GM12878 (cell line): ENCODE measurements around the gene EVA1A. TPM values are rescaled to one million over a fixed set of nuclear protein-coding genes. Genes with fewer than 3 reads are reported as not detected.

Experiments
- ATAC-seq: fragments of 200-7000 bp; cut with Tn5 transposase; 3 replicates; pipeline ENCODE4 v1.9.1; 2020; ENCODE audit warnings: mild to moderate bottlenecking, moderate library complexity
- BruUV-seq: library from RNA; stranded (reverse); fragments of 400-500 nt; replicated peaks from 2 replicates; lab custom pipeline; 2021; lab: Mats Ljungman, UMichigan
- CTCF ChIA-PET: fragments of 300-600 bp; sonication (Branson Sonifier 250); formaldehyde crosslinking; extraction: SDS; loops from one replicate; lab custom pipeline; 2021; ENCODE audit warnings: inconsistent platforms; lab: Yijun Ruan, JAX
- POLR2A ChIA-PET: fragments of 350-600 bp; formaldehyde crosslinking; extraction: SDS; loops from one replicate; lab custom pipeline; 2021; ENCODE audit warnings: inconsistent platforms; lab: Charles Lee
- RAD21 ChIA-PET: fragments of 300-600 bp; sonication (Branson Sonifier 250); formaldehyde crosslinking; loops from one replicate; lab custom pipeline; 2023; ENCODE audit warnings: antibody characterized with exemption; ENCODE audit not compliant: unreplicated experiment; lab: Charles Lee
- SMC1A ChIA-PET: fragments of 300-600 bp; sonication (Branson Sonifier 250); formaldehyde crosslinking; loops from one replicate; lab custom pipeline; 2023; ENCODE audit not compliant: unreplicated experiment, uncharacterized antibody; lab: Charles Lee
- DNase-seq: peaks from one replicate; pipeline ENCODE4 v3.0.0-alpha.2; 2011; ENCODE audit warnings: low read depth, low spot score
- FAIRE-seq: peaks from 3 replicates; lab custom pipeline; 2011; peaks lifted over from hg19 to GRCh38; lab: Jason Lieb, UNC
- H2AFZ ChIP-seq: 2 replicates; pipeline ENCODE4 v1.6.0; 2011; ENCODE audit warnings: low read depth, low read length, control low read depth; ENCODE audit not compliant: control insufficient read depth
- H3K27ac ChIP-seq: 2 replicates; pipeline ENCODE4 v1.5.1; 2011; ENCODE audit warnings: control low read depth; ENCODE audit not compliant: control insufficient read depth, insufficient read depth
- H3K27me3 ChIP-seq, 2 experiments: replicated peaks in 1 of 2; 2 replicates each; pipeline versions ENCODE4 v1.6.0 to v1.6.1; 2011; ENCODE audit warnings: low read length in 1 of 2; ENCODE audit not compliant: control insufficient read depth in 2 of 2, insufficient read depth in 2 of 2
- H3K36me3 ChIP-seq, 2 experiments: 2 replicates each; pipeline ENCODE4 v1.5.1; 2011; ENCODE audit warnings: low read length in 1 of 2; ENCODE audit not compliant: control insufficient read depth in 2 of 2, insufficient read depth in 2 of 2
- H3K4me1 ChIP-seq: 2 replicates; pipeline ENCODE4 v1.6.1; 2011; ENCODE audit warnings: mild to moderate bottlenecking, low read length, moderate library complexity, mixed read lengths; ENCODE audit not compliant: control insufficient read depth, insufficient read depth
- H3K4me2 ChIP-seq: 2 replicates; pipeline ENCODE4 v1.6.0; 2011; ENCODE audit warnings: control low read depth; ENCODE audit not compliant: control insufficient read depth, insufficient read depth
- H3K4me3 ChIP-seq: fragments of 200-600 bp; sonication (generic); 2 replicates; pipeline ENCODE4 v1.5.1; 2016
- H3K79me2 ChIP-seq: 2 replicates; pipeline ENCODE4 v1.6.0; 2011; ENCODE audit warnings: low read length; ENCODE audit not compliant: control insufficient read depth, insufficient read depth
- H3K9ac ChIP-seq: 2 replicates; pipeline ENCODE4 v1.8.0; 2011; ENCODE audit warnings: low read length, control low read depth, mixed read lengths; ENCODE audit not compliant: control insufficient read depth, insufficient read depth
- H3K9me3 ChIP-seq: replicated peaks from 3 replicates; pipeline ENCODE4 v1.5.1; 2011; ENCODE audit warnings: mild to moderate bottlenecking, low read length; ENCODE audit not compliant: control insufficient read depth, insufficient read depth
- H4K20me1 ChIP-seq: 2 replicates; pipeline ENCODE4 v1.6.0; 2011; ENCODE audit not compliant: control insufficient read depth, insufficient read depth
- MYB ChIP-seq: fragments of 150-350 bp; IDR thresholded peaks from 2 replicates; pipeline ENCODE4 v1.6.1; 2014; ENCODE audit warnings: mild to moderate bottlenecking, low read depth, low read length, borderline replicate concordance
- RUNX3 ChIP-seq: IDR thresholded peaks from 2 replicates; pipeline ENCODE4 v1.6.1; 2012; ENCODE audit warnings: low read length, inconsistent platforms
- SMARCA5 ChIP-seq: fragments of 450-650 bp; IDR thresholded peaks from 2 replicates; pipeline ENCODE4 v1.6.1; 2017; ENCODE audit warnings: mild to moderate bottlenecking
- SRF ChIP-seq, 2 experiments: IDR thresholded peaks; 2 replicates each; pipeline ENCODE4 v1.6.1; 2011; ENCODE audit warnings: low read depth in 2 of 2, low read length in 2 of 2, mild to moderate bottlenecking in 1 of 2, moderate library complexity in 1 of 2
- WGBS: methylation state at CpG from one replicate; pipeline ENCODE4 v1.1.6; 2016; ENCODE audit warnings: low lambda C conversion rate; ENCODE audit not compliant: insufficient replicate concordance, insufficient coverage; ENCODE audit errors: missing lambda C conversion rate; 5-methylcytosine and 5-hydroxymethylcytosine counted together
- in situ Hi-C: fragments of 300-500 bp; cut with MboI; formaldehyde crosslinking; loops from 9 replicates; pipeline ENCODE4 v1.14.3; 2018; ENCODE audit warnings: mixed read lengths
- intact Hi-C: fragments of 100-400 bp; cut with micrococcal nuclease; formaldehyde crosslinking; loops from one replicate; pipeline ENCODE4 v1.14.2; 2022; ENCODE audit not compliant: unreplicated experiment
- polyA plus RNA-seq, 11 experiments: library from polyadenylated mRNA; depleted of rRNA in 4 of 11; unstranded in 6 of 11; stranded (reverse) in 5 of 11; fragments of >200 nt; fragmentation: Nextera tagmentation in 4 of 11; fragmentation: Illumina TruSeq in 1 of 11; extraction: Ambion mirVana in 4 of 11; extraction: Trizol in 1 of 11; gene quantifications; 1 replicate in 1 of 11; 2 replicates in 10 of 11; pipeline versions ENCODE4 v1.2.1 to v1.2.3, GENCODE V29; 2011 to 2016; ENCODE audit warnings: inconsistent platforms in 2 of 11, missing spikeins in 2 of 11, low read depth in 1 of 11
- total RNA-seq, 4 experiments: library from RNA; depleted of rRNA in 3 of 4; stranded (reverse); fragments of >200 nt in 3 of 4; fragmentation: Illumina TruSeq in 1 of 4; extraction: Trizol in 1 of 4; gene quantifications; 2 replicates each; pipeline versions ENCODE4 v1.2.1 to v1.2.3, GENCODE V29; 2013 to 2021

EVA1A gene
- total and polyA plus RNA-seq, 10 of the 15 experiments (the other 5 are each of a cell fraction or from before 2014, with no cell fraction given) = 0.13 to 1.0 (median 0.34) TPM; not detected in 5

DNA sequence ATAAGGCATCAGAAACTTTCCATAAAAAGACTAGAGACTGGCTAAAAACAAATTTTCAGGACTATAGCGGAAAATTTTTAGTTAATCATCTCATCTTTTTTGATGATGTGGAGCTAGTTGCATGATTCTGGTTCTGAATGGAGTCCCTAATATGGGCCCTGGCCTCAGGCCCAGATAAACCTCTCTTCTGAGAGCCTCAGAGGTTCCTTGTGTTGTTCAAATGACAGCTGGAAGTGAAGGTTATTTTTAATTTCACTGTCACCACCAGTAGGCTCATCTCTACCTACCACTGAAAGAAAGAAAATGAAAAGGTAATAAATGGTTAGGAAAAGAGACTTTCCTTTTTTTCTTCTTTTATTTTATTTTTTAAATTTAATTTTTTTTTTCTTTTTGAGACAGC, 75.9 kb downstream of the EVA1A start:
- BruUV-seq = no TSS peak
- Histone ChIP-seq H3K27me3 (no peaks in the 10 kb centered on the region), H3K36me3 (no peaks in the 10 kb centered on the region), H3K9ac (no peak overlapping the region), H2AFZ (no peak overlapping the region), H3K9me3 (no peaks in the 10 kb centered on the region; the same call in 2 of the 3 replicates), H3K79me2 (no peaks in the 10 kb centered on the region), H3K4me3 (no peak overlapping the region), H3K27ac (no peak overlapping the region), H3K4me1 (no peaks in the 10 kb centered on the region), H3K4me2 (no peak overlapping the region), H4K20me1 (no peaks in the 10 kb centered on the region)
- intact Hi-C loops (no loop called here), in situ Hi-C loops (no loop called here)
- CTCF ChIA-PET = interaction anchor here (0.8 kb wide), 1 partner anchor 17 kb away, joined by 3 read pairs; no protein-coding TSS in a partner anchor
- 0% methylated on average over 1 of the region's 1 CpG for WGBS
- POLR2A ChIA-PET = no interaction called here
- DNase-seq = no peak
- RAD21 ChIA-PET = interaction anchor here (1.4 kb wide), 1 partner anchor 13 kb away, joined by 3 read pairs; no protein-coding TSS in a partner anchor
- SMC1A ChIA-PET = interaction anchor here (1.1 to 1.5 kb wide), 2 partner anchors 18 to 52 kb away, joined by 3 to 4 read pairs; no protein-coding TSS in a partner anchor
- no peak for ATAC-seq
- FAIRE-seq = no peak
- TF ChIP-seq RUNX3 (0 out of 2 replicates have a peak, but pooled peaks have one; percentile 2), MYB (no peak)

DNA sequence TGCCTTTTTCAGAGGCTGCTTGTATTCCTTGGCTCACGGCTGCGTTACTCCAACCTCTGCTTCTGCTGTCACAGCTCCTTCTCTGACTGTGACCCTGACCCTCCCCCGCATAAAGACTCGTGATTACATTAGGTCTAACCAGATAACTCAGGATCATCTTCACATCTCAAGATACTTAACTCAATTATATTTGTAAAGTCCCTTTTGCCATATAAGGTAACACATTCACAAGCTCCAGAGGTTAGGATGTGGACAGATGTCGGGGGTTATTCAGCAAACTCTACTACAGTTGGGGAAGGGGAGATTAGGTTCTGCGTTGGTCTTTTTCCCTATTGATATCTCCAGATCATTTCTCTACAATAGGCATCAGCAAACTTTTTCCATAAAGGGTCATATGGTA, 76.9 kb downstream of the EVA1A start:
- no peak overlapping the region for H2AFZ ChIP-seq
- H3K4me3 ChIP-seq = no peak overlapping the region
- ChIA-PET RAD21 (interaction anchor here (1.4 kb wide), 1 partner anchor 12 kb away, joined by 3 read pairs; no protein-coding TSS in a partner anchor), CTCF (interaction anchor here (1.0 to 1.7 kb wide), 3 partner anchors 13 to 124 kb away, joined by 3 to 6 read pairs (median 4); no protein-coding TSS in a partner anchor), POLR2A (interaction anchor here (0.6 kb wide), 1 partner anchor 97 kb away, joined by 3 read pairs; no protein-coding TSS in a partner anchor), SMC1A (interaction anchor here (0.6 to 1.5 kb wide), 2 partner anchors 17 to 106 kb away, joined by 3 to 4 read pairs; no protein-coding TSS in a partner anchor)
- ATAC-seq (no peak), FAIRE-seq (peak; percentile 27), DNase-seq (no peak)
- TF ChIP-seq SRF (IDR thresholded peaks at IDR 0.05; ENCODE audit: low read depth in 2 of 2, low read length in 2 of 2) = peak in 1 of 2 experiments; percentile 60; a peak in 1 of 4 replicates
- TF ChIP-seq SMARCA5 = no peak
- no peaks in the 10 kb centered on the region for H3K79me2 ChIP-seq
- no peak overlapping the region for H3K9ac ChIP-seq
- BruUV-seq = no TSS peak
- intact Hi-C loops (no loop called here), in situ Hi-C loops (no loop called here)
- H3K9me3 ChIP-seq = no peaks in the 10 kb centered on the region; the same call in 2 of the 3 replicates
- H3K4me1 ChIP-seq = no peaks in the 10 kb centered on the region
- H4K20me1 ChIP-seq = no peaks in the 10 kb centered on the region
- no peak overlapping the region for H3K27ac ChIP-seq
- H3K36me3 ChIP-seq = no peaks in the 10 kb centered on the region
- H3K4me2 ChIP-seq = no peak overlapping the region
- 69% methylated on average over 6 of the region's 6 CpGs for WGBS
- no peaks in the 10 kb centered on the region for H3K27me3 ChIP-seq
